Hepatocyte (in vitro differentiated cells): ENCODE data around the gene TMBIM4. TPM values are rescaled to one million over a fixed set of nuclear protein-coding genes. Genes with fewer than 3 reads are reported as not detected.

ENCODE experiments used
- DNase-seq: peaks from one replicate; pipeline ENCODE4 v3.0.0-alpha.2; 2016; ENCODE audit warnings: low spot score
- H2AFZ ChIP-seq: fragments of 200-600 bp; sonication (generic); 2 replicates; pipeline ENCODE4 v1.6.0; 2016; ENCODE audit warnings: antibody characterized with exemption, mild to moderate bottlenecking
- H3K27ac ChIP-seq: fragments of 200-600 bp; sonication (generic); 2 replicates; pipeline ENCODE4 v1.5.1; 2016; ENCODE audit warnings: mild to moderate bottlenecking
- H3K27me3 ChIP-seq: fragments of 200-600 bp; sonication (generic); 2 replicates; pipeline ENCODE4 v1.6.1; 2016
- H3K36me3 ChIP-seq: fragments of 200-600 bp; sonication (generic); replicated peaks from 2 replicates; pipeline ENCODE4 v1.5.1; 2016; ENCODE audit warnings: low read depth; ENCODE audit not compliant: insufficient read depth
- H3K4me1 ChIP-seq: fragments of 200-600 bp; sonication (generic); 2 replicates; pipeline ENCODE4 v1.5.1; 2016; ENCODE audit warnings: mild to moderate bottlenecking, moderate library complexity; ENCODE audit not compliant: insufficient read depth
- H3K4me2 ChIP-seq: fragments of 200-600 bp; sonication (generic); 2 replicates; pipeline ENCODE4 v1.6.0; 2016
- H3K4me3 ChIP-seq: fragments of 200-600 bp; sonication (generic); 2 replicates; pipeline ENCODE4 v1.5.1; 2016; ENCODE audit warnings: mild to moderate bottlenecking
- H3K79me2 ChIP-seq: fragments of 200-600 bp; sonication (generic); 2 replicates; pipeline ENCODE4 v1.6.0; 2017; ENCODE audit warnings: mild to moderate bottlenecking
- H3K9me2 ChIP-seq: fragments of 200-600 bp; sonication (generic); replicated peaks from 2 replicates; pipeline ENCODE4 v1.6.0; 2017; ENCODE audit warnings: mild to moderate bottlenecking; ENCODE audit not compliant: insufficient read depth
- H3K9me3 ChIP-seq: fragments of 200-600 bp; sonication (generic); 2 replicates; pipeline ENCODE4 v1.5.1; 2016; ENCODE audit warnings: low read depth, mild to moderate bottlenecking
- H4K20me1 ChIP-seq: fragments of 200-600 bp; sonication (generic); 2 replicates; pipeline ENCODE4 v1.6.0; 2016; ENCODE audit warnings: mild to moderate bottlenecking; ENCODE audit not compliant: insufficient read depth, poor library complexity, severe bottlenecking
- EZH2 ChIP-seq: fragments of 200-600 bp; sonication (generic); IDR thresholded peaks from 2 replicates; pipeline ENCODE4 v1.6.1; 2016; ENCODE audit warnings: antibody characterized with exemption, mild to moderate bottlenecking, borderline replicate concordance
- EZH2phosphoT487 ChIP-seq: fragments of 200-600 bp; sonication (generic); IDR thresholded peaks from one replicate; pipeline ENCODE4 v1.6.1; 2018; ENCODE audit warnings: antibody characterized with exemption, mild to moderate bottlenecking, low read depth, moderate library complexity; ENCODE audit not compliant: unreplicated experiment, severe bottlenecking
- WGBS: methylation state at CpG from one replicate; pipeline ENCODE4 v1.1.6; 2016; ENCODE audit warnings: low lambda C conversion rate; ENCODE audit errors: missing lambda C conversion rate; 5-methylcytosine and 5-hydroxymethylcytosine counted together
- polyA plus RNA-seq: library from polyadenylated mRNA; unstranded; fragments of >200 nt; fragmentation: Nextera tagmentation; extraction: Ambion mirVana; gene quantifications from 2 replicates; pipeline ENCODE4 v1.2.1, GENCODE V29; 2016
- total RNA-seq: library from RNA; depleted of rRNA; stranded (reverse); fragments of >200 nt; gene quantifications from 2 replicates; pipeline ENCODE4 v1.2.3, GENCODE V29; 2014
- TF ChIP-seq, protein P1 (sequence below): fragments of 200-600 bp; sonication (generic); IDR thresholded peaks from 2 replicates; pipeline ENCODE4 v1.5.1; 2016; ENCODE audit warnings: antibody characterized with exemption, mild to moderate bottlenecking; ENCODE audit not compliant: poor library complexity

Gene TMBIM4
- total and polyA plus RNA-seq, 2 experiments from 2014 or later = 156 to 212 TPM

DNA sequence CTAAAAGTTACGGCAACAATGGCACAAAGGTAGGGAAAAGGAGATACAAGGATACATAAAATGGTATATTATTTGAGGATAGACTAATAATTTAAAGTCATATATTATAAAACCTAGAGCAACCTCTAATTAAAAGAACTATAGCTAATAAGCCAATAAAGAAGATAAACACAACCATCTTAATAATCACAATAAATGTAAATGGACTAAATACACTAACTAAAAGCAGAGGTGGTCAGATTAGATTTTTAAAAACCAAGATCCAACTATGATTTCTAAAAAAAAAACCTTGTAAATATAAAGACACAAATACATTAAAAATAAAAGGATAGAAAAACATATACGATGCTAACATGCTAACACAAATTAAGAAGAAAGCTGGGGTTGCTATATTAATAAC is 28.5 kb downstream of the TMBIM4 start:
- TF ChIP-seq EZH2phosphoT487 (no peak), EZH2 (no peak)
- TF ChIP-seq, protein P1, sequence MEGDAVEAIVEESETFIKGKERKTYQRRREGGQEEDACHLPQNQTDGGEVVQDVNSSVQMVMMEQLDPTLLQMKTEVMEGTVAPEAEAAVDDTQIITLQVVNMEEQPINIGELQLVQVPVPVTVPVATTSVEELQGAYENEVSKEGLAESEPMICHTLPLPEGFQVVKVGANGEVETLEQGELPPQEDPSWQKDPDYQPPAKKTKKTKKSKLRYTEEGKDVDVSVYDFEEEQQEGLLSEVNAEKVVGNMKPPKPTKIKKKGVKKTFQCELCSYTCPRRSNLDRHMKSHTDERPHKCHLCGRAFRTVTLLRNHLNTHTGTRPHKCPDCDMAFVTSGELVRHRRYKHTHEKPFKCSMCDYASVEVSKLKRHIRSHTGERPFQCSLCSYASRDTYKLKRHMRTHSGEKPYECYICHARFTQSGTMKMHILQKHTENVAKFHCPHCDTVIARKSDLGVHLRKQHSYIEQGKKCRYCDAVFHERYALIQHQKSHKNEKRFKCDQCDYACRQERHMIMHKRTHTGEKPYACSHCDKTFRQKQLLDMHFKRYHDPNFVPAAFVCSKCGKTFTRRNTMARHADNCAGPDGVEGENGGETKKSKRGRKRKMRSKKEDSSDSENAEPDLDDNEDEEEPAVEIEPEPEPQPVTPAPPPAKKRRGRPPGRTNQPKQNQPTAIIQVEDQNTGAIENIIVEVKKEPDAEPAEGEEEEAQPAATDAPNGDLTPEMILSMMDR = no peak
- Histone ChIP-seq H3K9me3 (peaks cover 17% of the 10 kb centered on the region), H3K4me3 (no peak overlapping the region), H2AFZ (no peak overlapping the region), H3K79me2 (peaks cover 2% of the 10 kb centered on the region), H3K27ac (no peak overlapping the region), H3K4me1 (no peaks in the 10 kb centered on the region), H4K20me1 (no peaks in the 10 kb centered on the region), H3K9me2 (no peaks in the 10 kb centered on the region), H3K36me3 (peaks cover 4% of the 10 kb centered on the region), H3K4me2 (no peak overlapping the region), H3K27me3 (no peaks in the 10 kb centered on the region)
- WGBS = 99% methylated on average over 2 of the region's 2 CpGs
- DNase-seq = no peak

DNA sequence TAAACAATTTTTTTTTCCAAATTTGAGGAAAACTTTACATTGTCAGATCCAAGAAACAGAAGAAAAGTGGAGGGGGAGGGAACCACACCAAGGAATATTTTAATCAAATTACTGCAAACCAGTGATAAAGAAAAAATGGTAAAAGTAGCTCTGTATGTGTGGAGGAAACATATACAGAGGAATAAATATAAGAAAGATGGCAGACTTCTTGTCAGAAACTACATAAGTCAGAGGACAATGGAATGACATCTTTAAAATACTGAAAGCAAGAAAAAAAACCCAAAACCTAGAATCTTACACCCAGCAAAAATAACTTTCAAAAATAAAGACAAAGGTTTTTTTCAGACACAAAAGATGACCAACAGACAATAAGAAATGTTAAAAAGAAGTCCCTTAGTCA is 29.1 kb downstream of the TMBIM4 start:
- DNase-seq = no peak
- Histone ChIP-seq H3K27me3 (no peaks in the 10 kb centered on the region), H3K9me2 (no peaks in the 10 kb centered on the region), H3K9me3 (peaks cover 17% of the 10 kb centered on the region), H3K4me1 (no peaks in the 10 kb centered on the region), H3K4me3 (no peak overlapping the region), H3K79me2 (peaks cover 2% of the 10 kb centered on the region), H3K27ac (no peak overlapping the region), H3K36me3 (peaks cover 4% of the 10 kb centered on the region), H4K20me1 (no peaks in the 10 kb centered on the region), H3K4me2 (no peak overlapping the region), H2AFZ (no peak overlapping the region)
- TF ChIP-seq EZH2 (no peak), EZH2phosphoT487 (no peak)
- TF ChIP-seq, protein P1 = no peak

DNA sequence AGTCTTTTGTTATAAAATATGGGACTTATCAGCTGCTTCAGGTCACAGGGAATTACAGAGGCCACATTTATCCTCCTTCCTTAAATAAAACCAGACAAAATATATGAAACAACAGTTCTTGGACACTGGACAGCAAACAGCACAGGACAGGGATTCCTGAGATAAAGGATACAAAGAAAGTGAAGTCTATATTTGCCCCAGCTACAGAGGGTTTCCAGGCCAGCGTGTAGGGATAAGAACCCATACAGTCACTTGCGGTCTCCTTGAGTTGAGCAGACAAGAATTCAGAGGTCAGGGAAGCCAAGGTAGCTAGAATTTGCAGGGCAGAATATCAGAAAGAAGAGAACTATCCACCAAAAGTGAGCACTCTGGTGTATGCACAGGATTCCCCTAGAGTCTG is 30.5 kb downstream of the TMBIM4 start:
- H3K9me2 ChIP-seq = no peaks in the 10 kb centered on the region
- no peak for DNase-seq
- H3K9me3 ChIP-seq = peaks cover 17% of the 10 kb centered on the region
- WGBS = 96% methylated on average over 2 of the region's 2 CpGs
- H3K27ac ChIP-seq = no peak overlapping the region
- no peak overlapping the region for H3K4me3 ChIP-seq
- no peak overlapping the region for H3K4me2 ChIP-seq
- peaks cover 2% of the 10 kb centered on the region for H3K79me2 ChIP-seq
- TF ChIP-seq, protein P1 = no peak
- TF ChIP-seq EZH2 (no peak), EZH2phosphoT487 (no peak)
- H3K27me3 ChIP-seq = no peaks in the 10 kb centered on the region
- H3K4me1 ChIP-seq = no peaks in the 10 kb centered on the region
- no peak overlapping the region for H2AFZ ChIP-seq
- no peaks in the 10 kb centered on the region for H4K20me1 ChIP-seq
- peaks cover 4% of the 10 kb centered on the region for H3K36me3 ChIP-seq

DNA sequence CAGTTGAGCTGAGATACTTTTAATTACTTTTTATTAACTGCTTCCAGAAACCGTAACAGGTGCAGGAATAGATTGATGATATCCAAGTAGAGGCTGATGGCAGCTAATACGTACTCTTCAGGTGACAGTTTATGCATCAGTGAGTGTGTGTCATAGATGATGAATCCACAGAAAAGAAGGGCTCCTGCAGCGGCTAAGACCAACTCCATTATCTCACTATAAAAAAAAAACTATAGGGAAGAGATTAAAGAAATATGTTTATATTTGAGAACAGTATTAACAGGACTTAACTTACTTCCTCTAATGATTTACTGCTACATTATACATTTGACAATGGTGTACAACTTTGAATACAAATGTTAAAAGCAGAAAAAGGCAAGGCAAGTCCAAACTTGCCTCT is 31.9 kb downstream of the TMBIM4 start:
- Histone ChIP-seq H3K4me1 (no peaks in the 10 kb centered on the region), H3K4me3 (no peak overlapping the region), H2AFZ (no peak overlapping the region), H3K9me2 (no peaks in the 10 kb centered on the region), H3K27ac (no peak overlapping the region), H3K36me3 (peaks cover 4% of the 10 kb centered on the region), H3K79me2 (peaks cover 2% of the 10 kb centered on the region), H3K9me3 (peaks cover 17% of the 10 kb centered on the region), H3K27me3 (no peaks in the 10 kb centered on the region), H4K20me1 (no peaks in the 10 kb centered on the region), H3K4me2 (no peak overlapping the region)
- TF ChIP-seq, protein P1 = no peak
- TF ChIP-seq EZH2phosphoT487 (no peak), EZH2 (no peak)
- WGBS = 96% methylated on average over 3 of the region's 3 CpGs
- no peak for DNase-seq
